ACHN (cell line): ENCODE data around the gene AMFR.

Source experiments
- DNase-seq: peaks from one replicate; pipeline ENCODE4 v3.0.0-alpha.2; 2015
- in situ Hi-C: cut with HindIII; loops from 2 replicates; pipeline ENCODE4 v1.10.0; 2017; ENCODE audit warnings: low sequenced_read_pairs, low pct_ligation_motif_present, low pct_unique_long_range_greater_than_20kb

AMFR gene

DNA sequence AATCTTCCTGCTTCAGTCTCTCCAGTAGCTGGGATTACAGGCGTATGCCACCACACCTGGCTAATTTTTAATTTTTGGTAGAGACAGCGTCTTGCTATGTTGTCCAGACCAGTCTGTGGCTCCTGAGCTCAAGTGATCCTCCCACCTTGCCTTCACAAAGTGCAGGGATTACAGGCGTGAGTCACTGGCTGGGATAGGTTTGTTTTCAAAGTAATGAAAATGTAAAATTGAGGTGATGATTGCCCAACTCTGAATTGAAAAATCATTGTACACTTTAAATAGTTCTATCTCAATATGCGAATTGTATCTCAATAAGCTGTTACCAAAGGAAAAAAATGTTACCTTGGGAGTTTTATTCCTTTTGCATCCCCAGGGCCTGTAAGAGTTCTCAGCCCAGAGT lies 1.2 kb upstream of the AMFR start:
- DNase-seq, result no peak
- in situ Hi-C loops, result no loop called here

DNA sequence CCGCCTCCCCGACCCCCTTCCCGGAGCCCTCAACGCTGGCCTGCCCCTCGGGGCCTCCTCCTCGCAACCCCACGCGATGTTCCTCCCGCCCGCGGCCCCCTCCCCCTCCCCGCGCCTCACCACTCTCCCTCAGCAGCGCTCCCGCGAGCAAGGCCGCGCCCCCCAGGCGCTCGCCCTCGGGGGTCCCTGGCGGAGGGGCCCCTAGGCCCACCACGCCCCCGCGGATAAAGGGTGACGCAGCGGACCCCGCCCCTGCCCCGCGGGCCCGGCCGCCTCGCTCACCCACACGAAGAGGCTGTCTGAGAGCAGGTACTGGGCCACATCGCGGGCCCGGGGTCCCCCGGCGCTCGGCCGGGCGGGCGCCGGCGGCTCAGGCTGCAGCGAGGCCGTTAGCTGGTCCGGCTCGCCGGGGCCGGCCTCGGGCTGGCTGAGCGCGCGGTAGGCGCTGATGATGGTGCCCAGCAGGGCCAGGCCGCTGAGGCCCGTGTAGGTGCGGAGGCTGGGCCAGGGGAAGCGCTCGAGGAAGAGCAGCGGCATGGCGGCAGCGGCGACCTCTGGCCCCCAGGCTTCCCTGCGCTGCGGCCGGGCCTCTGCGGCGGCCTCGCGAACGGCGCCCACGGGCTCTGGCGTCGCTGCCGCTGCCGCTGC lies 430 bp downstream of the AMFR start:
- in situ Hi-C loops, result no loop called here

DNA sequence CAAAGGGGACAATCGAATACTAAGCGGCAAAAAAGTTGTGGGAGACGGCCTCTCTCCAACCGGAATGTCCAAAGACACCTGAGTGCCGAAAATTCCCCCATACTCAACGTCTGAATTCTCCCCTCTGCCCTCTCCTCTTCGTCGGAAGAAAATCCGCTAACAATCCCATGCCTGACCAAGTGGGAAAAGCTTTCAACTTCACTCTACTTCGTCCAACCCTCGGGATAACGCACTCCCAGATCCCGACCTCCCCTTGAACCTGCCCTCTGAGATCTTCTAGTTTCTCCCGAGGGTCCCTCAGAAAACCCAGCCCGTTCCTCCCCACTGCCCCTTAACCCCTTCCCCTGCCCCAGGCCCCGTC lies 961 bp downstream of the AMFR start:
- peak; percentile 41 for DNase-seq
- in situ Hi-C loops, result no loop called here

More for the DNA sequence above, 430 bp downstream of the AMFR start:
- DNase-seq, result peak; percentile 24

DNA sequence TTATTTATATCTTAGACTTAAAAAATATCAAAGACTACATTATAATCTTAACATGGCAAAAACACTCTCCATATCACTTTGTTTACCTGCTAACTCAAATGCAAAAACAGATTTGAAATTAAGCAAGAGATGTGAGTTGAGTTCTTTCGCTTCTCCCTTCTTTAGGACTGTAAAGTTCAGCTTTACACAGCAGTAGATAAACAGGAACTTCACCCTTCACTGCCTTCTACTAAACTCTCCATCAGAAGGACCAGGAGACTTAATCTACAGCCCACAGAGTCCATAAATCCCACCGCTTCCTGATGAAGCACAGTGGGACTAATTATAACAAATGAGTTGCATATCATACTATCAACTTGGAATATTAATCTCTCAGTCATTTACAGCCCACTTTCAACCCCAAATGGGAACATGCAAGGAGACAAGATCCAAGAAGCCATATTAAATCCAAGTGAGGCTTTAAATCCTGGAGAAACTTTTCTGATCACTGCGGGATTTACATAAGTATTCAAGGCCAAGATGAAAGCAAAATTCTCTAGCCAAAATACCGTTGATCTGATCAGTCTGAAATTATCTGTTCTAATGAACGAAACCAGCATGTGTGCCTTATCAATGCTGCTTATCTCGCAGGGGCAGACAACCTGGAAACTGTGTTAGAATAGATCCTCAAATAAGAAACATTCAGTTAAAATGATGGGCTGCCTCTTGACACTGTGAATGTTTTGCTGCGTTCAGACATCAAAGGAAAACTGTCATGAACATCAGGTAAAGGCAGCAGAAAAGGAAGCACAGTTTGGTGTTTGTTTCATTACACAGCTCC lies 1.6 kb downstream of the AMFR start:
- in situ Hi-C loops, result no loop called here
- DNase-seq, result peak; percentile 13

DNA sequence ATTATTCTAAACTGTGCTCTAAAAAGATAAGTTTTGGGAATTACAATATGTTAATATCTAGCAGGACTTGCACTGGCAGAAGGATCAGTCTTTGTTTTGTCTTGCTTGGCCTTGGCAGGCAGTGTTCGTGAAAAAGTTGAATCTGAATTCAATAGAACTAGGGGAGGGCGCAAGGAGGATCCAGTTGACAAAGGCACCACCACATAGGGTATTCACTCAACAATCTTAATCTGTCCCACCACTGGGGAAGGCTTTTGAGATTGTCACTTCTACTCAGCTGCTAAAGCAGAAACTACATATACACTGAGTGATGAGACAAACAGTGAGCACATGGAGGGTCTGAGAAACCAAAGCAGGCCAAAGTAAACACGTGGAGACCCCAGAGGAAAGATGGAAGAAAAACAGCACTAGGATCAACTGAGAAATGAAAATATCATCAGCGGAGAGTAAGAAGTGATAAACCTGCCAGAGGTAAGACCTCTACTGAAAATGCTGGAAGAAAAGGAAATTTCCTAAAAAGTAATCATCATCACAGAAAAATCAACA lies 2.4 kb downstream of the AMFR start:
- no peak for DNase-seq
- in situ Hi-C loops, result no loop called here

DNA sequence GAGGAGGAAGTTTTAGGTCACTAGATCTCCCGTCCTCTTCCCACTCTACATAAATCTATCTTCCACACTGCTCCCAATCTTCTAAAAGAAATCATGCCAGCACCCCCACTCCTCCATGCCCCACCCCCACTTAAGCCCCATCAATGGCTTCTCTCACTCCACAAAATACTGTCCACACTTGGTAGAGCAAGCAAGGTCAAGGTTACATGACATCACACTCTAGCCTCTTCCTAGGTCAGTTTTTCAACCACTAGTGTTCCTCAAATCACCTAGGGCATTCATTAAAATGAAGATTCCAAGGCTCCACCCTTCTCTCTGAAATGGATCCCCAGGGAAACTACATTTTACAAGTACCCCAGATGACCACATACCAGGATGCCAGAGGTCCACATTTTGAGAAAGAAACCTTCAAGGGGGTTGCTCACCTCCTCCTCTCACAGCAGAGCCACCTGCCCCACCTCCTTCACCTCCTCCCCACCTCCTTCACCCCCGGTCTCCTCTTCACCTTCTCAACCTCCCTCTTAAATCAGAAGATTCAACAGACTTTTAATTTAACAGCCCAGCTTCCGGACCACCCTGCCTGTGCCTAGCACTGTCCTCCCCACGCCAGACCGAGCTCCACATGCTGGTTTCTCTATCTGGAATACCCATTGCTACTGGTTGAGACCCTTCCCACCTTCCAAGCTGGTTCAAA lies 3.2 kb downstream of the AMFR start:
- in situ Hi-C loops, result no loop called here
- DNase-seq, result no peak

DNA sequence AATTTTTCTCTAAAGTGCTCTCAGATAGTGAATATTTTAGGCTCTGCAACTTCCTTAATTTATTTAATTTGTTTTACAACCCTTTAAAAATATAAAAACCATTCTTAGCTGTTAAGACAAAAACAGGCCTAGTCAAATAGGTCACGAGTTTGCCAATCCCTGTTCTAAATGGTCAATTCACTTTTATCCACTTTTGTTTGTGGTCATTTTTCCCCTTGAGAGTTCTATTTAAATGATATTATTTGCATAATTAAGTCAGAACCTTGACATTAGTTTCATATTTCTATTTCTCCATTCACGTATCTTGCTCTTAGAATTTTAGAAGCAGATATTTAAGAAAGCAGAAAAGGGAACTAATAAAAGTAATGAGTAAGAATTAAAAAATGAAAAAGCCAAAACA lies 4.0 kb downstream of the AMFR start:
- in situ Hi-C loops, result no loop called here
- no peak for DNase-seq

DNA sequence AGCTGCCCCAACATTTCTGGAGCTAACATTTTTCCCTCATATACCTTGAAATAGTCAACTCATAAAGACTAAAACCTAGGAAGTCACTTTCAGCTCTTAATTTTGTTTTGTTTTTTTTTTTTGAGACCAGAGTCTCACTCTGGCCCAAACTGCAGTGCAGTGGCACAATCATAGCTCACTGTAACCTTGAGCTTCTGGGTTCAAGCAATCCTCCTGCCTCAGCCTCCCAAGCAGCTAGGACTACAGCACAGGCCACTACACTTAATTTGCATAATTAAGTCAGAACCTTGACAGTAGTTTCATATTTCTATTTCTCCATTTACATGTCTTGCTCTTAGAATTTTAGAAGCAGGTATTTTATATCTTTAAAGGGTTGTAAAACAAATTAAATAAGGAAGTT lies 4.7 kb downstream of the AMFR start:
- in situ Hi-C loops, result no loop called here

DNA sequence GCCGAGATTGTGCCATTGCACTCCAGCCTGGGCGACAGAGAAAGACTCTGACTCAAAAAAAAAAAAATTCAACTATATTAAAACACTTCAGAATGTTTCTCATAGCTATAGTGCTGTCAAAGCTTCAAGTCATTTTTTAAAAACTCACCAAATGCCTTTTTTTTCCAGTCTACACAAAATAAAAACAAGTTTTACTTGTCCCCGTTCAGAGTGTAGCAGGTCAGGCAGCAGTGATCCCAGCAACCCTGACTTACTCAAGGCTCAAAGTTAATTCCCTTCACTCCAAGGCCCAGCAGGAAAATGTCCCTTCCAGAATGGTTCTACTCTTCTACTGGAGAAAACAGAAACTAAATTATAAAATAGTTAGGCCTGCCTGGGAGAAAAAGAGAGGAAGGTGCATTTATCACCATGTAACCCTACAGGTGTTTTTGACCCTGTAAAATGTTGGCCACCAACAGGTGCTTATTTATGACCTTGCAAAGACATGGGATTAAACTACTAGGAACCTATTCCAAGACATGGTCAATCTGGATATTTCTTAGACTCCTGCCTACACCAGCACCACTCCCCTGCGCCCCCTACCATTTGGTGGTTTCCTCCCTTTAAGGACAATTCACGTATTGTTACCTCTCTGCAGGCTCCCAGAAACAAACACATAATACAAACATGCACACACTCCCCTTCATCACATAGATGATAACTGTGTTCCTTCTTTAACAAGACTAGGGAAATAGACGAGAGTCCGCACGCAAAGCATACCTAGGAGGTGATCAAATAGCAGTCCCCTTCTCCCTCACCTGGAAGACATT lies 5.4 kb downstream of the AMFR start:
- in situ Hi-C loops, result no loop called here
- DNase-seq, result no peak

More for the DNA sequence above, 4.7 kb downstream of the AMFR start:
- no peak for DNase-seq

DNA sequence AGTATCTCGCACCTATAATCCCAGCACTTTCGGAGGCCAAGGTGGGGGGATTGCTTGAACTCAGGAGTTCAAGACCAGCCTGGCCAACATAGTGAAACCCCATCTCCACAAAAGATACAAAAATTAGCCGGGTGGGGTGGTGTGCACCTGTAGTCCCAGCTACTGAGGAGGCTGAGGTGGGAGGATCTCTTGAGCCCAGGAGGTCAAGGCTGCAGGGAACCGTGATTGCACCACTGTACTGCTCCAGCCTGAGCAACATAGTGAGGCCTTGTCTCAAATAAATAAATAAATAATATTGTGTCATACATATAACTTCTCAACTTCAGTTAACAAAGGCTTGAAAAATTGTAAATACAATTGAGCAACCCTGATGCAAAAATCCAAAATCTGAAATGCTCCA lies 8.2 kb downstream of the AMFR start:
- in situ Hi-C loops, result no loop called here
- DNase-seq, result no peak

DNA sequence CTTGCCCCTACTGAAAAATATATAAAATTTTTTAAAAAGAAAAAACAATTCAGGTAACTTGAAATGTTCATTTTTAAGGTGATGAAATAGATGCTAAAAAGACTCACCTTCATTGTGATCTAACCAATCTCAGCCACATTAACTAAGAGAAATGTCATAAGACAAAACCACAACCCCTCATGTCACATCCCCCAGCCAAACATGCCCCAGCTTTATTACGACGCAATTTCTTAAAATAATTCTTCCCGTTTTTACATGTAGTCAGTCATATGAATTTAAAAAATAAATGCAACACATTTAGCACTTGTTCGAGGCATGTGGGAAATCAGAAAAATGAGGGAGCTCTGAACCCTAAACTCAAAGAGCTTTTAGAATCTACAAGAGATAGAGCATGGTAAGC lies 9.5 kb downstream of the AMFR start:
- in situ Hi-C loops, result no loop called here
- DNase-seq, result no peak

DNA sequence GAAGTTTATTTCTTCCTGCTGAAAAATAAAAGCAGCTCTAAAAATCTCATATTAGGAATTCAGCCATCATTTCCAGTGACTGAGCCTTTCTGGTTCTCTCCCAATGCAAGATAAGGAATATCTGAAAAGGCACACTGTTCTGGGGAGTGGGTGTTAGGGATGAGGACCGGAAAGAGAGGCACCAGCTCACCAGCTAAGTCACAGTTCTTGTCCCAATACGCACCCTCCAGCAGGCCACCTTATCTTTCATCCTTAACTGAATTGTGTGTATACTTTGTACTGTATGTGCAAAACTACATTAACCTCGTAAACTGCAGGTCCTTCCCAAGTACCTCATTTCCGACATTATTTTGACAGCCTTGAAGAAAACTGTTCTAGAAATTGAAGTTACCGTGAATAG lies 11.0 kb downstream of the AMFR start:
- DNase-seq, result no peak
- in situ Hi-C loops, result no loop called here

DNA sequence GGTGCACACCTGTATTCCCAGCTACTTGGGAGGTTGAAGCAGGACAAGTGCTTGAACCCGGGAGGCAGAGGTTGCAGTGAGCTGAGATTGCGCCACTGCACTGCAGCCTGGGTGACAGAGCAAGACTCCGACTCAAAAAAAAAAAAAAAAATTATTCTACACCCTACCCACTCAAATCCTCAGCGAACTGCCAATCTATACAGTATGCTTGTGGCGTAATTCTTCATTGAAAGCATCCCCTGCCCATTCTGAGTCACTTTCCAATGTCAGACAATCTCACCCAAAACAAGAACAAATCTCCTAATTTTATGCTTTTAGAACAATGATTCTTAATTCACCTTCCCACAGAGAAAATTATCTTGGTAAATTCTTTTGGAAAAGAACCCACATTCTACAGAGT lies 12.0 kb downstream of the AMFR start:
- in situ Hi-C loops, result no loop called here
- no peak for DNase-seq

DNA sequence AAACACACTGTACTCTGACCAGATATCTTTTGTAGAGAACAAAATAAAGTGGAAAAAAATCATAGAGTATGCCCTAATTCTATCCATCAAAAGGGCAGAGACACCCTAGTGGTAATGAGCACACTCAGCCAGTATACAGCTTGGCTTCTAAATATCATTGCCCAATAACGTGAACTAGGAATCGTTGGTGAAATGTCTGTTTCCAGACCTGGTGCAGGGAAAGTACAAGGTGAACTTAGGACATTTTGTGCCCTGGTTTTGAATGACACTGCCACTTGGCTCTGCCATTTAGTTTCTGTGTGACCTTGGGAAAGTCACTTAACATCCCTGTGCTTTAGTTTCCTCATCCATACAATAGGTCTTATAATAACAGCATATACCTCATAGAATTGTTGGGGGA lies 13.7 kb downstream of the AMFR start:
- DNase-seq, result no peak
- in situ Hi-C loops, result no loop called here

DNA sequence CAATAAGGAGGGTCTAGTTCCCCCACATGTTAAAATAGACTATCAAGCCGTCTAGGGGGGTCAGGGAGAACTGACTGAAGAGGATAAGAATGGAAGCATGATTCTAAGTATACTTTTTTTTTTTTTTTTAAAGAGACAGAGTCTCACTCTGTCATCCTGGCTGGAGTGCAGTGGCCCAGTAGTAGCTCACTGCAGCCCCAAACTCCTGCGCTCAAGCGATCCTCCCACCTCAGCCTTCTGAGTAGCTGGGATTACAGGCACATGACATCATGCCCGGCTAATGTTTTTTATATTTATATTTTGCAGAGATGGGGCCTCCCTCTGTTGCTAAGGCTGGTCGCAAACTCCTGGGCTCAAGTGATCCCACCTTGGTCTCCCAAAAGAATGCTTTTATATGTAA lies 14.2 kb downstream of the AMFR start:
- DNase-seq, result no peak
- in situ Hi-C loops, result no loop called here

DNA sequence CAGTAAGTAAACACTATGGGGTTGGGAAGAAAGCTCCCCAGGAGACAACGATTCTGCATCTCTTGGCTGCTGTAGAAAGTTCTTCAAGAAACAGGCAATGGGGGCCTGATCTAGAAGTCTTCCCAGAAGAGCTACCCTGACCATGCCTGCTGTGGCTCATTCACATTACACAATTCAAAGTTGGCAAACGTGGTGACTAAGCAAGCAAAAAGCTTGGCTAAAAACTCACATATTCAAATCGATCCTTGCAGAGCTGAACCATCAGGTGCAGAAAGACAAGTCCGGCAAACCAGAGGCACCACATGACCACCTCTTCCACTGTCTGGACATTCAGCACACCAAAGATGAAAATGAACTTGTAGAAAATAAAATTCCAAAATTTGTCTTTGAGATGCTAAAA lies 16.1 kb downstream of the AMFR start:
- peak; percentile 15 for DNase-seq
- in situ Hi-C loops, result no loop called here

DNA sequence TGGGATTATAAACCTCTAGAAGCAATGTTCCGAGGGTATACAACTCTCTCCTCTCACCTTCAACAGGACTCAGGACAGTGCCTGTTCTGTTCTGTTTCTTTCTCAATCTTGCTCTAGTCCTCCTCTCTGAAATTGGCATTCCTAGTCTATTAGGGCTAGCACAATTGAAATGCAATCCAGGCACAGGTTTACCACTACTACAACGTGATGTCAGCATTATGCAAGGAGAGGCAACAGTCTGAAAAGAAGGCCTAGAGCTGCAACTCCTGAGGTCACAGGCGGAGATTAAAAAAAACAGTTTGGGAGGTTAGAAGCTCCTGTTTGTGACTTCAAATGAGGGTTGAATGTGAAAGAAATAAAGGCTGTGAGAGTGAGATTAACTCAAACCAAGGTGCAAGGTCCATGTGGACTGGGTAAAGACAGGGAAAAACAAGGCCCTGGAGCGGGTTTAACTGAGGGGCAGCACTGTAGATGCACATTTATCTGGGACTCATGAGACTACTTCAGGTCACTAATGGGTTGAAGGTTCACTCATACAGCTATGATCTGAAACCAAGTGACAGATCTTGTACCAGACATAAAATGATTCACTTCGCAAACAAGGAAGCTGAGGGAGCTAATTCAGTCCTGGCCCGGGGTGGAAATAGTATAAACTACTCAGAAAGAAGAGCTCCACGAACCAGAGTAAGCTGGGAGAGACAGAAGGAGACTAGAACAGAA lies 16.8 kb downstream of the AMFR start:
- no peak for DNase-seq
- in situ Hi-C loops, result no loop called here

DNA sequence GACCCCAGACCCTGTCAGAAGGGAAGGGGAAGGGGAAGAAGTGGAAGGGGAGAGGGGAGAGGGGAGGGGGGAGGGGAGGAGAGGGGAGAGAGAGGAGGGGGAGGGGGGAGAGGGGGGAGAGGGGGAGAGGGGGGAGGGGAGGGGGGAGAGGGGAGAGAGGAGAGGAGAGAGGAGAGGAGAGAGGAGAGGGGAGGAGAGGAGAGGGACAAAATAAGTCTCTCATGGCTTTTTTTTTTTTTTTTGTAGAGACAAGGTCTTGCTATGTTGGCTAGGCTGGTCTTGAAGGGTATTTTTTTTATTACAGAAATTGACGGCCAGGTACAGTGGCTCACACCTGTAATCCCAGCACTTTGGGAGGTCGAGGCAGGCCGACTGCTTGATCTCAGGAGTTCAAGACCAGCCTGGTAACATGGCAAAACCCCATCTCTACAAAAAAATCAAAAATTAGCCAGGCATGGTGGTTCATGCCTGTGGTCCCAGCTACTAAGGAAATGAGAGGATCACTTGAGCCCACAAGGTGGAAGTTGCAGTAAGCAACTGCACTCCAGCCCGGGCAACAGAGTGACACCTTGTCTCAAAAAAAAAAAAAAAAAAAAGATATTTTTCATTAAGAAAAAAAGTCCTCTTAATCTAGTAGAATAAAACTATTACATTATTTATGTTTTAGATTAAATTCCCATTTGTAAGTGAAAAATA lies 19.2 kb downstream of the AMFR start:
- in situ Hi-C loops, result no loop called here
- DNase-seq, result no peak
